ES-I3 (cell line): Measurements from ENCODE around the gene RDH5.

Experiments
- H3K36me3 ChIP-seq: 2 replicates; pipeline ENCODE4 v1.6.1; 2013; ENCODE audit warnings: mild to moderate bottlenecking, low read length, control low read depth, moderate library complexity; ENCODE audit not compliant: insufficient read depth
- H3K4me1 ChIP-seq: 2 replicates; pipeline ENCODE4 v1.6.1; 2013; ENCODE audit warnings: mild to moderate bottlenecking, control low read depth, low read length; ENCODE audit not compliant: insufficient read depth
- H3K9ac ChIP-seq: 2 replicates; pipeline ENCODE4 v1.6.1; 2013; ENCODE audit warnings: low read depth, mild to moderate bottlenecking, low read length, moderate library complexity
- H3K9me3 ChIP-seq: 2 replicates; pipeline ENCODE4 v1.6.1; 2013; ENCODE audit warnings: mild to moderate bottlenecking, low read length, moderate library complexity; ENCODE audit not compliant: control insufficient read depth, insufficient read depth

The RDH5 gene

GRCh38 chr12:55712700-55713415 lies 7.3 kb upstream of the RDH5 start:
- Histone ChIP-seq H3K36me3 (no peaks in the 10 kb centered on the region), H3K4me1 (peaks cover 12% of the 10 kb centered on the region; the same call in 1 of the 2 replicates), H3K9ac (no peak overlapping the region)

GRCh38 chr12:55713721-55714120 lies 6.5 kb upstream of the RDH5 start:
- Histone ChIP-seq H3K4me1 (peaks cover 18% of the 10 kb centered on the region), H3K9me3 (no peaks in the 10 kb centered on the region), H3K9ac (no peak overlapping the region), H3K36me3 (no peaks in the 10 kb centered on the region)

More at GRCh38 chr12:55712700-55713415, 7.3 kb upstream of the RDH5 start:
- no peaks in the 10 kb centered on the region for H3K9me3 ChIP-seq

GRCh38 chr12:55715169-55715764 lies 4.9 kb upstream of the RDH5 start:
- no peaks in the 10 kb centered on the region for H3K36me3 ChIP-seq
- peak overlapping the region; percentile 86 for H3K9ac ChIP-seq
- H3K4me1 ChIP-seq = peaks cover 31% of the 10 kb centered on the region
- H3K9me3 ChIP-seq = no peaks in the 10 kb centered on the region

GRCh38 chr12:55715833-55716581 lies 4.2 kb upstream of the RDH5 start, which contains the start of gene BLOC1S1:
Gene BLOC1S1 (plus strand): TSS chr12:55716046. CDS start chr12:55716052, 6 bp downstream.
- H3K9ac ChIP-seq = peak within 1 kb of the TSS; percentile 86
- H3K9me3 ChIP-seq = no peaks in the 10 kb centered on the region
- peaks cover 31% of the 10 kb centered on the region for H3K4me1 ChIP-seq
- no peaks in the 10 kb centered on the region for H3K36me3 ChIP-seq

GRCh38 chr12:55716582-55716957 lies 3.6 kb upstream of the RDH5 start:
- H3K4me1 ChIP-seq = peaks cover 34% of the 10 kb centered on the region
- H3K9me3 ChIP-seq = no peaks in the 10 kb centered on the region
- H3K9ac ChIP-seq = peak overlapping the region; percentile 86
- H3K36me3 ChIP-seq = no peaks in the 10 kb centered on the region

- Histone ChIP-seq H3K36me3 (no peaks in the 10 kb centered on the region), H3K4me1 (peaks cover 34% of the 10 kb centered on the region), H3K9ac (peak overlapping the region; percentile 86), H3K9me3 (no peaks in the 10 kb centered on the region)
Observed at GRCh38 chr12:55717011-55718007, 2.9 kb upstream of the RDH5 start.

GRCh38 chr12:55718015-55718414 lies 2.2 kb upstream of the RDH5 start:
- Histone ChIP-seq H3K36me3 (no peaks in the 10 kb centered on the region), H3K4me1 (peaks cover 34% of the 10 kb centered on the region), H3K9me3 (no peaks in the 10 kb centered on the region), H3K9ac (peak overlapping the region; percentile 86)

- peak overlapping the region; percentile 86; the same call in 1 of the 2 replicates for H3K9ac ChIP-seq
- H3K4me1 ChIP-seq = peaks cover 34% of the 10 kb centered on the region
- H3K9me3 ChIP-seq = no peaks in the 10 kb centered on the region
- no peaks in the 10 kb centered on the region for H3K36me3 ChIP-seq
Observed at GRCh38 chr12:55718624-55719275, 1.4 kb upstream of the RDH5 start.

GRCh38 chr12:55719371-55719770 lies 822 bp upstream of the RDH5 start:
- Histone ChIP-seq H3K9me3 (no peaks in the 10 kb centered on the region), H3K36me3 (no peaks in the 10 kb centered on the region)

GRCh38 chr12:55720894-55721444 lies 776 bp downstream of the RDH5 start:
- Histone ChIP-seq H3K9me3 (no peaks in the 10 kb centered on the region), H3K9ac (no peak overlapping the region), H3K4me1 (peaks cover 28% of the 10 kb centered on the region), H3K36me3 (0 out of 2 replicates have a peak, but pooled peaks cover 5% of the 10 kb centered on the region)

More at GRCh38 chr12:55719371-55719770, 822 bp upstream of the RDH5 start:
- Histone ChIP-seq H3K9ac (no peak overlapping the region), H3K4me1 (peaks cover 34% of the 10 kb centered on the region)

GRCh38 chr12:55721601-55722213 lies 1.5 kb downstream of the RDH5 start:
- Histone ChIP-seq H3K9ac (no peak overlapping the region), H3K9me3 (no peaks in the 10 kb centered on the region), H3K36me3 (0 out of 2 replicates have a peak, but pooled peaks cover 5% of the 10 kb centered on the region), H3K4me1 (peaks cover 28% of the 10 kb centered on the region)

GRCh38 chr12:55722948-55723347 lies 2.8 kb downstream of the RDH5 start:
- Histone ChIP-seq H3K9me3 (no peaks in the 10 kb centered on the region), H3K4me1 (peaks cover 21% of the 10 kb centered on the region), H3K36me3 (0 out of 2 replicates have a peak, but pooled peaks cover 5% of the 10 kb centered on the region), H3K9ac (no peak overlapping the region)
